Measurements from ENCODE around the gene TMEM204.

DNA sequence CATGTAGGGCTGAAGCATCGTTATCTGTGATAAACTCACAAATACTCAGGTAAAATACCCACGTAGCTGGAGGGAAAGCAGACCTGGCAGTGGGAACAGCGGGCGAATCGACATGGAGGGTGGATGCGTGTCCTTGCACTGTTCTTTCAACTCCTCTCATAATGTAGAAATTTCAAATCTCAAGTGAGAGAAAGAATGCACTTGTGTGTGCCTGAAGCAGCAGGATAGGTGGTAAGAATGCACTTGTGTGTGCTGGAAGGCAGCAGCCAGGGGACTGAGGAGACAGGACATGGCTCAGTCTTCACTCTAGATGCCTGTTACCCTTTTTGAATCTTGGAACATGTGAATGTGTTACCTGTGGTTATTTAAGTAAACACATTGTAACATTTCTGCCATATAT is 68.0 kb downstream of the TMEM204 start:
- TF ChIP-seq POLR2A (IDR thresholded peaks at IDR 0.05): no peak
- TF ChIP-seq, protein P1, sequence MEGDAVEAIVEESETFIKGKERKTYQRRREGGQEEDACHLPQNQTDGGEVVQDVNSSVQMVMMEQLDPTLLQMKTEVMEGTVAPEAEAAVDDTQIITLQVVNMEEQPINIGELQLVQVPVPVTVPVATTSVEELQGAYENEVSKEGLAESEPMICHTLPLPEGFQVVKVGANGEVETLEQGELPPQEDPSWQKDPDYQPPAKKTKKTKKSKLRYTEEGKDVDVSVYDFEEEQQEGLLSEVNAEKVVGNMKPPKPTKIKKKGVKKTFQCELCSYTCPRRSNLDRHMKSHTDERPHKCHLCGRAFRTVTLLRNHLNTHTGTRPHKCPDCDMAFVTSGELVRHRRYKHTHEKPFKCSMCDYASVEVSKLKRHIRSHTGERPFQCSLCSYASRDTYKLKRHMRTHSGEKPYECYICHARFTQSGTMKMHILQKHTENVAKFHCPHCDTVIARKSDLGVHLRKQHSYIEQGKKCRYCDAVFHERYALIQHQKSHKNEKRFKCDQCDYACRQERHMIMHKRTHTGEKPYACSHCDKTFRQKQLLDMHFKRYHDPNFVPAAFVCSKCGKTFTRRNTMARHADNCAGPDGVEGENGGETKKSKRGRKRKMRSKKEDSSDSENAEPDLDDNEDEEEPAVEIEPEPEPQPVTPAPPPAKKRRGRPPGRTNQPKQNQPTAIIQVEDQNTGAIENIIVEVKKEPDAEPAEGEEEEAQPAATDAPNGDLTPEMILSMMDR (IDR thresholded peaks at IDR 0.05): no peak
